IPS DF 4.7 (cell line): ENCODE measurements around the gene R3HDM2.
"Not testable (repeated sequence)": the region's sequence is repeated elsewhere in the genome, so short reads cannot be mapped to it uniquely, and the experiment has no call there.

Experiments used
- DNase-seq: peaks from one replicate; pipeline ENCODE4 v3.0.0-alpha.2; 2013; ENCODE audit warnings: low spot score; ENCODE audit errors: extremely low read depth

The R3HDM2 gene

GRCh38 chr12:57380300-57380699 lies 50.5 kb downstream of the R3HDM2 start:
- no peak for DNase-seq

- no peak for DNase-seq
Observed at GRCh38 chr12:57377103-57377840, 53.6 kb downstream of the R3HDM2 start.

- DNase-seq: no peak
Observed at GRCh38 chr12:57372233-57372632, 58.6 kb downstream of the R3HDM2 start.

- DNase-seq: no peak
Observed at GRCh38 chr12:57370696-57371095, 60.1 kb downstream of the R3HDM2 start.

GRCh38 chr12:57370072-57370471 lies 60.8 kb downstream of the R3HDM2 start:
- DNase-seq: no peak

GRCh38 chr12:57369202-57369601 lies 61.6 kb downstream of the R3HDM2 start:
- no peak for DNase-seq

- DNase-seq: no peak
Observed at GRCh38 chr12:57368349-57369095, 62.3 kb downstream of the R3HDM2 start.

- DNase-seq: no peak
Observed at GRCh38 chr12:57367121-57367520, 63.7 kb downstream of the R3HDM2 start.

GRCh38 chr12:57366315-57366714 lies 64.5 kb downstream of the R3HDM2 start:
- no peak for DNase-seq

- DNase-seq: not testable (repeated sequence)
Observed at GRCh38 chr12:57364156-57364555, 66.7 kb downstream of the R3HDM2 start.

- no peak for DNase-seq
Observed at GRCh38 chr12:57360468-57360867, 70.4 kb downstream of the R3HDM2 start.

GRCh38 chr12:57358646-57359045 lies 72.2 kb downstream of the R3HDM2 start:
- no peak for DNase-seq

- no peak for DNase-seq
Observed at GRCh38 chr12:57355734-57356133, 75.1 kb downstream of the R3HDM2 start.

GRCh38 chr12:57352166-57352565 lies 78.7 kb downstream of the R3HDM2 start:
- DNase-seq: no peak

- no peak for DNase-seq
Observed at GRCh38 chr12:57347284-57347683, 83.6 kb downstream of the R3HDM2 start.

- DNase-seq: no peak
Observed at GRCh38 chr12:57343703-57344378, 87.0 kb downstream of the R3HDM2 start.

GRCh38 chr12:57342207-57342691 lies 88.6 kb downstream of the R3HDM2 start:
- peak; percentile 3 for DNase-seq

GRCh38 chr12:57341275-57341990 lies 89.4 kb downstream of the R3HDM2 start:
- no peak for DNase-seq

GRCh38 chr12:57340104-57340503 lies 90.7 kb downstream of the R3HDM2 start:
- no peak for DNase-seq

GRCh38 chr12:57336299-57336698 lies 94.5 kb downstream of the R3HDM2 start:
- not testable (repeated sequence) for DNase-seq

- DNase-seq: no peak
Observed at GRCh38 chr12:57334219-57334618, 96.6 kb downstream of the R3HDM2 start.
